Measurements from ENCODE around the gene FAM114A1.

FAM114A1 gene

GRCh38 chr4:38872620-38873019, 5.0 kb downstream of the FAM114A1 start:
- Histone ChIP-seq H3F3A (ENCODE audit: control insufficient read depth, insufficient read depth) (no peaks in the 10 kb centered on the region), H3K27ac (ENCODE audit: low read depth, low read length) (no peak overlapping the region), H3K36me3 (ENCODE audit: control insufficient read depth, low read length) (no peaks in the 10 kb centered on the region), H3K27me3 (ENCODE audit: control insufficient read depth, low read length) (no peaks in the 10 kb centered on the region), H3K4me1 (ENCODE audit: control insufficient read depth, low read length) (peaks cover 6% of the 10 kb centered on the region), H3K9me2 (replicated peaks; ENCODE audit: control insufficient read depth, low read length) (no peaks in the 10 kb centered on the region), H3K79me2 (ENCODE audit: control insufficient read depth, low read length) (no peaks in the 10 kb centered on the region), H3K9me3 (ENCODE audit: control insufficient read depth, insufficient read depth, low read length) (no peaks in the 10 kb centered on the region), H4K20me1 (ENCODE audit: control insufficient read depth, insufficient read depth, low read depth, low read length) (no peaks in the 10 kb centered on the region), H3K4me3 (ENCODE audit: low read length) (no peak overlapping the region), H3K4me2 (ENCODE audit: low read length) (no peak overlapping the region)
- TF ChIP-seq, protein P1, sequence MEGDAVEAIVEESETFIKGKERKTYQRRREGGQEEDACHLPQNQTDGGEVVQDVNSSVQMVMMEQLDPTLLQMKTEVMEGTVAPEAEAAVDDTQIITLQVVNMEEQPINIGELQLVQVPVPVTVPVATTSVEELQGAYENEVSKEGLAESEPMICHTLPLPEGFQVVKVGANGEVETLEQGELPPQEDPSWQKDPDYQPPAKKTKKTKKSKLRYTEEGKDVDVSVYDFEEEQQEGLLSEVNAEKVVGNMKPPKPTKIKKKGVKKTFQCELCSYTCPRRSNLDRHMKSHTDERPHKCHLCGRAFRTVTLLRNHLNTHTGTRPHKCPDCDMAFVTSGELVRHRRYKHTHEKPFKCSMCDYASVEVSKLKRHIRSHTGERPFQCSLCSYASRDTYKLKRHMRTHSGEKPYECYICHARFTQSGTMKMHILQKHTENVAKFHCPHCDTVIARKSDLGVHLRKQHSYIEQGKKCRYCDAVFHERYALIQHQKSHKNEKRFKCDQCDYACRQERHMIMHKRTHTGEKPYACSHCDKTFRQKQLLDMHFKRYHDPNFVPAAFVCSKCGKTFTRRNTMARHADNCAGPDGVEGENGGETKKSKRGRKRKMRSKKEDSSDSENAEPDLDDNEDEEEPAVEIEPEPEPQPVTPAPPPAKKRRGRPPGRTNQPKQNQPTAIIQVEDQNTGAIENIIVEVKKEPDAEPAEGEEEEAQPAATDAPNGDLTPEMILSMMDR (IDR thresholded peaks at IDR 0.05; ENCODE audit: low read depth, low read length, poor library complexity, severe bottlenecking), result no peak
- TF ChIP-seq EZH2phosphoT487 (IDR thresholded peaks at IDR 0.05; ENCODE audit: borderline replicate concordance, low read length), result no peak

DNA sequence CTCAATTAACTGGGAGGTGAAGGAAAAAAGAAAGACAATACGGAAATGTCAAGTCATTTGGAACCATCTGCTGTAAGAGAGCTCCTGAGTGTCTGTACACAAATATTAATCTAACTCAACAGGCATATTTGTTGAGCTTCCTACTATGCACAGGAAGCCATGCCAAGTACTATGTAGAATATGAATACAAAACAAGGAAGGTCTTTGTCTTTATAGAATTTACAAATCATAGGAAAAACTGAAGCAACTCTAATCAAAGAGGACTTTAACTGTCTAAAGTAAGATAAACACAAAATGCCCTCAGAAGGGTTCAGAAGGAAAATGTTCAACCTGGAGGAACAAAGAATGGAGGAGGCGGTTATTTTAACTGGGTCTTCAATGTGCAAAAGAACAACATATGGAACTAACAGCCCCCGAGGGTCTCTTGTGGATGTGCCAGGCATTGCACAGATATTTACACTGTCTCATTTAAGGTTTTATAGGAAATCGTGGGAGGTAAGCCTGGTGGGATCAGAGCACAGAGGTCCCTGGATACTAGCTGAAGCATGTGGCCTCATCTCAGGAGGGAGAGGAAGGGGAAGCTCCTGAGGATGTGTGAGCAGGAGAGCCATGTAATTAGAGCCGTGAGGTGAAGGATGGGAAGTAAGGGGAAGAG, 5.8 kb downstream of the FAM114A1 start:
- H3K9me2 ChIP-seq (replicated peaks; ENCODE audit: control insufficient read depth, low read length), result no peaks in the 10 kb centered on the region
- H3K4me1 ChIP-seq (ENCODE audit: control insufficient read depth, low read length), result peaks cover 3% of the 10 kb centered on the region; the same call in 1 of the 2 replicates
- no peaks in the 10 kb centered on the region for H3K79me2 ChIP-seq (ENCODE audit: control insufficient read depth, low read length)
- H3K9me3 ChIP-seq (ENCODE audit: control insufficient read depth, insufficient read depth, low read length), result no peaks in the 10 kb centered on the region
- H3K27ac ChIP-seq (ENCODE audit: low read depth, low read length), result no peak overlapping the region
- no peaks in the 10 kb centered on the region for H4K20me1 ChIP-seq (ENCODE audit: control insufficient read depth, insufficient read depth, low read depth, low read length)
- H3K27me3 ChIP-seq (ENCODE audit: control insufficient read depth, low read length), result no peaks in the 10 kb centered on the region
- H3K4me2 ChIP-seq (ENCODE audit: low read length), result no peak overlapping the region
- no peak overlapping the region for H3K4me3 ChIP-seq (ENCODE audit: low read length)
- H3K36me3 ChIP-seq (ENCODE audit: control insufficient read depth, low read length), result no peaks in the 10 kb centered on the region
- no peaks in the 10 kb centered on the region for H3F3A ChIP-seq (ENCODE audit: control insufficient read depth, insufficient read depth)
- no peak for TF ChIP-seq EZH2phosphoT487 (IDR thresholded peaks at IDR 0.05; ENCODE audit: borderline replicate concordance, low read length)
- TF ChIP-seq, protein P1 (IDR thresholded peaks at IDR 0.05; ENCODE audit: low read depth, low read length, poor library complexity, severe bottlenecking), result peak; percentile 30

- Histone ChIP-seq H3K4me2 (ENCODE audit: low read length) (no peak overlapping the region), H3K4me1 (ENCODE audit: control insufficient read depth, low read length) (peaks cover 3% of the 10 kb centered on the region; the same call in 1 of the 2 replicates), H3K4me3 (ENCODE audit: low read length) (no peak overlapping the region), H3K27ac (ENCODE audit: low read depth, low read length) (no peak overlapping the region), H3F3A (ENCODE audit: control insufficient read depth, insufficient read depth) (no peaks in the 10 kb centered on the region), H4K20me1 (ENCODE audit: control insufficient read depth, insufficient read depth, low read depth, low read length) (no peaks in the 10 kb centered on the region), H3K27me3 (ENCODE audit: control insufficient read depth, low read length) (no peaks in the 10 kb centered on the region), H3K9me2 (replicated peaks; ENCODE audit: control insufficient read depth, low read length) (no peaks in the 10 kb centered on the region), H3K79me2 (ENCODE audit: control insufficient read depth, low read length) (no peaks in the 10 kb centered on the region), H3K9me3 (ENCODE audit: control insufficient read depth, insufficient read depth, low read length) (no peaks in the 10 kb centered on the region), H3K36me3 (ENCODE audit: control insufficient read depth, low read length) (no peaks in the 10 kb centered on the region)
- TF ChIP-seq, protein P1 (IDR thresholded peaks at IDR 0.05; ENCODE audit: low read depth, low read length, poor library complexity, severe bottlenecking), result no peak
- TF ChIP-seq EZH2phosphoT487 (IDR thresholded peaks at IDR 0.05; ENCODE audit: borderline replicate concordance, low read length), result no peak
Observed at GRCh38 chr4:38876636-38877035, 9.0 kb downstream of the FAM114A1 start.

All from DOHH2 (cell line).